ENCODE measurements around the gene PNKD. TPM values are rescaled to one million over a fixed set of nuclear protein-coding genes. Genes with fewer than 3 reads are reported as not detected.

Gene PNKD
- total and polyA plus RNA-seq, 2 experiments from 2014 or later, result 48.7 to 145 TPM

GRCh38 chr2:218317835-218318234 lies 47.5 kb downstream of the PNKD start:
- Histone ChIP-seq H3K27ac (peak overlapping the region; percentile 82), H3K4me1 (ENCODE audit: insufficient read depth) (peaks cover 18% of the 10 kb centered on the region), H3K79me2 (no peaks in the 10 kb centered on the region), H3K9me3 (ENCODE audit: low read depth) (no peaks in the 10 kb centered on the region), H3K27me3 (no peaks in the 10 kb centered on the region), H3K4me3 (no peak overlapping the region), H3K4me2 (no peak overlapping the region), H2AFZ (no peak overlapping the region), H4K20me1 (ENCODE audit: insufficient read depth, poor library complexity, severe bottlenecking) (no peaks in the 10 kb centered on the region), H3K36me3 (replicated peaks; ENCODE audit: insufficient read depth, low read depth) (no peaks in the 10 kb centered on the region), H3K9me2 (replicated peaks; ENCODE audit: insufficient read depth) (no peaks in the 10 kb centered on the region)
- no peak for TF ChIP-seq EZH2 (IDR thresholded peaks at IDR 0.05; ENCODE audit: borderline replicate concordance)
- no peak for TF ChIP-seq EZH2phosphoT487 (IDR thresholded peaks at IDR 0.05; ENCODE audit: low read depth, severe bottlenecking, unreplicated experiment)
- no peak for TF ChIP-seq CTCF (IDR thresholded peaks at IDR 0.05; ENCODE audit: poor library complexity)
- no peak for DNase-seq (ENCODE audit: low spot score)
- whole genome bisulfite sequencing (ENCODE audit: low lambda C conversion rate, missing lambda C conversion rate), result 99% methylated on average over 4 of the region's 4 CpGs

- H3K27me3 ChIP-seq, result no peaks in the 10 kb centered on the region
- 96% methylated on average over 7 of the region's 7 CpGs for WGBS (ENCODE audit: low lambda C conversion rate, missing lambda C conversion rate)
These were observed 47.9 kb downstream of the PNKD start for GRCh38 chr2:218318241-218318640.

GRCh38 chr2:218319813-218320365 lies 49.6 kb downstream of the PNKD start:
- no peak overlapping the region for H3K4me2 ChIP-seq
- peaks cover 4% of the 10 kb centered on the region for H3K79me2 ChIP-seq
- no peaks in the 10 kb centered on the region for H3K36me3 ChIP-seq (replicated peaks; ENCODE audit: insufficient read depth, low read depth)
- WGBS (ENCODE audit: low lambda C conversion rate, missing lambda C conversion rate), result 78% methylated on average over 6 of the region's 6 CpGs
- no peaks in the 10 kb centered on the region for H4K20me1 ChIP-seq (ENCODE audit: insufficient read depth, poor library complexity, severe bottlenecking)
- TF ChIP-seq EZH2phosphoT487 (IDR thresholded peaks at IDR 0.05; ENCODE audit: low read depth, severe bottlenecking, unreplicated experiment) (no peak), CTCF (IDR thresholded peaks at IDR 0.05; ENCODE audit: poor library complexity) (no peak), EZH2 (IDR thresholded peaks at IDR 0.05; ENCODE audit: borderline replicate concordance) (no peak)
- no peak overlapping the region for H3K4me3 ChIP-seq
- no peak overlapping the region for H3K27ac ChIP-seq
- H3K9me2 ChIP-seq (replicated peaks; ENCODE audit: insufficient read depth), result no peaks in the 10 kb centered on the region
- no peaks in the 10 kb centered on the region for H3K9me3 ChIP-seq (ENCODE audit: low read depth)
- peaks cover 18% of the 10 kb centered on the region for H3K4me1 ChIP-seq (ENCODE audit: insufficient read depth)
- no peak overlapping the region for H2AFZ ChIP-seq
- H3K27me3 ChIP-seq, result no peaks in the 10 kb centered on the region
- DNase-seq (ENCODE audit: low spot score), result no peak

More at GRCh38 chr2:218318241-218318640, 47.9 kb downstream of the PNKD start:
- no peak for DNase-seq (ENCODE audit: low spot score)
- Histone ChIP-seq H3K36me3 (replicated peaks; ENCODE audit: insufficient read depth, low read depth) (no peaks in the 10 kb centered on the region), H3K9me3 (ENCODE audit: low read depth) (no peaks in the 10 kb centered on the region), H3K4me3 (no peak overlapping the region), H3K4me2 (no peak overlapping the region), H3K9me2 (replicated peaks; ENCODE audit: insufficient read depth) (no peaks in the 10 kb centered on the region), H3K79me2 (no peaks in the 10 kb centered on the region), H2AFZ (no peak overlapping the region), H4K20me1 (ENCODE audit: insufficient read depth, poor library complexity, severe bottlenecking) (no peaks in the 10 kb centered on the region), H3K4me1 (ENCODE audit: insufficient read depth) (peaks cover 18% of the 10 kb centered on the region), H3K27ac (no peak overlapping the region)
- TF ChIP-seq CTCF (IDR thresholded peaks at IDR 0.05; ENCODE audit: poor library complexity) (no peak), EZH2phosphoT487 (IDR thresholded peaks at IDR 0.05; ENCODE audit: low read depth, severe bottlenecking, unreplicated experiment) (no peak), EZH2 (IDR thresholded peaks at IDR 0.05; ENCODE audit: borderline replicate concordance) (no peak)

Measured in hepatocyte (in vitro differentiated cells).